HEK293T (cell line): ENCODE results near the gene ZYG11A.
"Not testable (repeated sequence)": the region's sequence is repeated elsewhere in the genome, so short reads cannot be mapped to it uniquely, and the experiment has no call there.

ENCODE experiments used
- CTCF ChIA-PET: fragments of 350-600 bp; formaldehyde crosslinking; extraction: SDS; loops from one replicate; lab custom pipeline; 2021; ENCODE audit warnings: antibody characterized with exemption, inconsistent platforms; lab: Yijun Ruan, JAX
- POLR2A ChIA-PET: fragments of 350-600 bp; formaldehyde crosslinking; extraction: SDS; loops from one replicate; lab custom pipeline; 2020; ENCODE audit warnings: antibody characterized with exemption, inconsistent platforms; lab: Yijun Ruan, JAX
- DNase-seq: peaks from one replicate; pipeline ENCODE4 v3.0.0; 2012; ENCODE audit warnings: mixed read lengths; ENCODE audit errors: extremely low spot score
- ARNT ChIP-seq: fragments of 450-650 bp; IDR thresholded peaks from 2 replicates; pipeline ENCODE4 v1.6.1; 2017; ENCODE audit warnings: mild to moderate bottlenecking
- BHLHE40 ChIP-seq: fragments of 450-650 bp; IDR thresholded peaks from 2 replicates; pipeline ENCODE4 v1.6.1; 2016; ENCODE audit warnings: mild to moderate bottlenecking, moderate library complexity, borderline replicate concordance
- CTBP1 ChIP-seq: fragments of 450-650 bp; IDR thresholded peaks from 2 replicates; pipeline ENCODE4 v1.6.1; 2016; ENCODE audit warnings: borderline replicate concordance
- ELF4 ChIP-seq: fragments of 450-650 bp; IDR thresholded peaks from 2 replicates; pipeline ENCODE4 v1.6.1; 2017; ENCODE audit warnings: antibody characterized with exemption
- FOXA1 ChIP-seq: fragments of 450-650 bp; IDR thresholded peaks from 2 replicates; pipeline ENCODE4 v1.6.1; 2016; ENCODE audit warnings: mild to moderate bottlenecking
- FOXK2 ChIP-seq: fragments of 450-650 bp; IDR thresholded peaks from 2 replicates; pipeline ENCODE4 v1.6.1; 2016; ENCODE audit warnings: mild to moderate bottlenecking
- FOXM1 ChIP-seq: fragments of 450-650 bp; IDR thresholded peaks from 2 replicates; pipeline ENCODE4 v1.6.1; 2017; ENCODE audit warnings: mild to moderate bottlenecking, borderline replicate concordance
- HDGF ChIP-seq: fragments of 450-650 bp; IDR thresholded peaks from 2 replicates; pipeline ENCODE4 v1.6.1; 2017; ENCODE audit warnings: antibody characterized with exemption, borderline replicate concordance
- L3MBTL2 ChIP-seq: fragments of 450-650 bp; conservative IDR thresholded peaks from 2 replicates; pipeline ENCODE4 v1.6.1; 2016; ENCODE audit warnings: mild to moderate bottlenecking
- LEF1 ChIP-seq: fragments of 450-650 bp; IDR thresholded peaks from 2 replicates; pipeline ENCODE4 v1.6.1; 2017; ENCODE audit warnings: mild to moderate bottlenecking, borderline replicate concordance
- NFRKB ChIP-seq: fragments of 450-650 bp; IDR thresholded peaks from 2 replicates; pipeline ENCODE4 v1.6.1; 2016; ENCODE audit warnings: mild to moderate bottlenecking, moderate library complexity
- SP1 ChIP-seq: fragments of 450-650 bp; IDR thresholded peaks from 2 replicates; pipeline ENCODE4 v1.6.1; 2017
- SUZ12 ChIP-seq: fragments of 450-650 bp; IDR thresholded peaks from 2 replicates; pipeline ENCODE4 v1.6.1; 2016; ENCODE audit warnings: mild to moderate bottlenecking
- TARDBP ChIP-seq: fragments of 450-650 bp; IDR thresholded peaks from 2 replicates; pipeline ENCODE4 v1.6.1; 2016
- ZNF384 ChIP-seq: fragments of 450-650 bp; IDR thresholded peaks from 2 replicates; pipeline ENCODE4 v1.6.1; 2016
- TF ChIP-seq, protein P1 (sequence below): fragments of 450-650 bp; IDR thresholded peaks from 2 replicates; pipeline ENCODE4 v1.6.1; 2016

ZYG11A gene

GRCh38 chr1:52852854-52853253 is 10.3 kb downstream of the ZYG11A start:
- DNase-seq = no peak
- ChIA-PET POLR2A (interaction anchor here (1.0 kb wide), 1 partner anchor 10 kb away, joined by 3 read pairs; the partner anchor contains the start of gene ZYG11A), CTCF (no interaction called here)
- no peak for TF ChIP-seq FOXK2
- no peak for TF ChIP-seq CTBP1
- no peak for TF ChIP-seq BHLHE40
- TF ChIP-seq ARNT = no peak

GRCh38 chr1:52855584-52855983 is 13.0 kb downstream of the ZYG11A start:
- CTCF ChIA-PET = no interaction called here
- POLR2A ChIA-PET = no interaction called here
- TF ChIP-seq FOXK2 = no peak
- no peak for DNase-seq

- no peak for TF ChIP-seq HDGF
- no peak for TF ChIP-seq FOXK2
- no peak for TF ChIP-seq LEF1
- TF ChIP-seq ELF4 = no peak
- no peak for TF ChIP-seq SP1
- TF ChIP-seq NFRKB = no peak
- no peak for TF ChIP-seq SUZ12
- no peak for TF ChIP-seq ZNF384
- TF ChIP-seq, protein P1, sequence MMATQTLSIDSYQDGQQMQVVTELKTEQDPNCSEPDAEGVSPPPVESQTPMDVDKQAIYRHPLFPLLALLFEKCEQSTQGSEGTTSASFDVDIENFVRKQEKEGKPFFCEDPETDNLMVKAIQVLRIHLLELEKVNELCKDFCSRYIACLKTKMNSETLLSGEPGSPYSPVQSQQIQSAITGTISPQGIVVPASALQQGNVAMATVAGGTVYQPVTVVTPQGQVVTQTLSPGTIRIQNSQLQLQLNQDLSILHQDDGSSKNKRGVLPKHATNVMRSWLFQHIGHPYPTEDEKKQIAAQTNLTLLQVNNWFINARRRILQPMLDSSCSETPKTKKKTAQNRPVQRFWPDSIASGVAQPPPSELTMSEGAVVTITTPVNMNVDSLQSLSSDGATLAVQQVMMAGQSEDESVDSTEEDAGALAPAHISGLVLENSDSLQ = no peak
- TF ChIP-seq BHLHE40 = no peak
- TF ChIP-seq L3MBTL2 = no peak
- TF ChIP-seq FOXA1 = no peak
- TF ChIP-seq TARDBP = no peak
- no peak for DNase-seq
- ChIA-PET CTCF (no interaction called here), POLR2A (no interaction called here)
These were observed 13.5 kb downstream of the ZYG11A start for GRCh38 chr1:52856026-52856425.

- CTCF ChIA-PET = interaction anchor here (1.1 kb wide), 1 partner anchor 20 kb away, joined by 3 read pairs; no protein-coding TSS in a partner anchor
- TF ChIP-seq L3MBTL2 (no peak), NFRKB (no peak), CTBP1 (no peak), HDGF (no peak), BHLHE40 (no peak), ARNT (no peak), SP1 (no peak), ZNF384 (no peak), FOXA1 (no peak), ELF4 (no peak), LEF1 (no peak), SUZ12 (no peak), FOXM1 (no peak), FOXK2 (no peak), TARDBP (no peak)
- TF ChIP-seq, protein P1 = no peak
These were observed 14.9 kb downstream of the ZYG11A start for GRCh38 chr1:52857443-52857842.

GRCh38 chr1:52862666-52863458 is 20.3 kb downstream of the ZYG11A start:
- no peak for DNase-seq
- CTCF ChIA-PET = no interaction called here
- TF ChIP-seq FOXK2 (no peak), SP1 (no peak), ZNF384 (no peak), NFRKB (no peak)
- TF ChIP-seq, protein P1 = no peak
- POLR2A ChIA-PET = no interaction called here

More at GRCh38 chr1:52857443-52857842, 14.9 kb downstream of the ZYG11A start:
- POLR2A ChIA-PET = interaction anchor here (1.0 kb wide), 1 partner anchor 15 kb away, joined by 7 read pairs; the partner anchor contains the start of gene ZYG11A
- DNase-seq = no peak

GRCh38 chr1:52867087-52867863 is 24.7 kb downstream of the ZYG11A start:
- POLR2A ChIA-PET = no interaction called here

GRCh38 chr1:52869727-52870126 is 27.2 kb downstream of the ZYG11A start:
- CTCF ChIA-PET, DNase-seq, POLR2A ChIA-PET: not testable (repeated sequence)

More at GRCh38 chr1:52867087-52867863, 24.7 kb downstream of the ZYG11A start:
- CTCF ChIA-PET = no interaction called here
- DNase-seq = no peak
- TF ChIP-seq CTBP1 = no peak
